IMR-90 (cell line): ENCODE results near the gene TNRC6C. TPM values are rescaled to one million over a fixed set of nuclear protein-coding genes. Genes with fewer than 3 reads are reported as not detected.

Experiments
- ATAC-seq: fragments of 200-7000 bp; cut with Tn5 transposase; 2 replicates; pipeline ENCODE4 v1.9.1; 2020; ENCODE audit warnings: low read depth, mild to moderate bottlenecking, moderate library complexity
- BruUV-seq: library from RNA; stranded (reverse); fragments of 400-500 nt; replicated peaks from 2 replicates; lab custom pipeline; 2021; lab: Mats Ljungman, UMichigan
- CTCF ChIA-PET: fragments of 300-600 bp; formaldehyde crosslinking; extraction: SDS; loops from one replicate; lab custom pipeline; 2021; ENCODE audit warnings: antibody characterized with exemption; lab: Yijun Ruan, JAX
- POLR2A ChIA-PET: fragments of 300-600 bp; sonication (Branson Sonifier 250); formaldehyde crosslinking; loops from one replicate; lab custom pipeline; 2022; ENCODE audit warnings: antibody characterized with exemption; ENCODE audit not compliant: unreplicated experiment; lab: Charles Lee
- DNase-seq: peaks from one replicate; pipeline ENCODE4 v3.0.0; 2013
- H2AFZ ChIP-seq: replicated peaks from 2 replicates; pipeline ENCODE3; 2013; ENCODE audit warnings: low read length, mild to moderate bottlenecking; ENCODE audit not compliant: poor library complexity
- H2AK5ac ChIP-seq: 2 replicates; pipeline ENCODE4 v1.6.1; 2013; ENCODE audit warnings: low read depth, low read length, inconsistent platforms
- H2AK9ac ChIP-seq: replicated peaks from 2 replicates; pipeline ENCODE3; 2013; ENCODE audit warnings: mild to moderate bottlenecking, low read depth, low read length, moderate library complexity; ENCODE audit not compliant: poor library complexity
- H2BK120ac ChIP-seq: 2 replicates; pipeline ENCODE4 v1.6.1; 2013; ENCODE audit warnings: low read depth, low read length, inconsistent platforms
- H2BK15ac ChIP-seq: 3 replicates; pipeline ENCODE4 v1.6.1; 2013; ENCODE audit warnings: low read depth, low read length, inconsistent platforms
- H2BK20ac ChIP-seq: 2 replicates; pipeline ENCODE4 v1.6.1; 2013; ENCODE audit warnings: low read depth, mild to moderate bottlenecking, inconsistent platforms, low read length, moderate library complexity
- H2BK5ac ChIP-seq: 2 replicates; pipeline ENCODE4 v1.6.1; 2013; ENCODE audit warnings: mild to moderate bottlenecking, low read depth, low read length, inconsistent platforms; ENCODE audit not compliant: poor library complexity, severe bottlenecking
- H3K14ac ChIP-seq: replicated peaks from 2 replicates; pipeline ENCODE4 v1.6.1; 2013; ENCODE audit warnings: low read depth, low read length, inconsistent platforms
- H3K18ac ChIP-seq: 2 replicates; pipeline ENCODE4 v1.6.1; 2013; ENCODE audit warnings: low read depth, low read length, control low read depth
- H3K23ac ChIP-seq: 2 replicates; pipeline ENCODE4 v1.6.1; 2013; ENCODE audit warnings: low read depth, low read length, inconsistent platforms
- H3K27ac ChIP-seq: 2 replicates; pipeline ENCODE4 v1.5.1; 2013; ENCODE audit warnings: mild to moderate bottlenecking, control low read depth, low read length; ENCODE audit not compliant: insufficient read depth
- H3K27me3 ChIP-seq: 2 replicates; pipeline ENCODE4 v1.6.1; 2013; ENCODE audit warnings: low read length; ENCODE audit not compliant: control insufficient read depth, insufficient read depth
- H3K36me3 ChIP-seq: 2 replicates; pipeline ENCODE4 v1.6.1; 2013; ENCODE audit warnings: low read length, mixed read lengths; ENCODE audit not compliant: control insufficient read depth, insufficient read depth
- H3K4ac ChIP-seq: 2 replicates; pipeline ENCODE4 v1.6.1; 2013; ENCODE audit warnings: low read depth, low read length, inconsistent platforms
- H3K4me1 ChIP-seq: 2 replicates; pipeline ENCODE4 v1.6.1; 2013; ENCODE audit warnings: low read length, mixed read lengths; ENCODE audit not compliant: control insufficient read depth, insufficient read depth
- H3K4me2 ChIP-seq: 2 replicates; pipeline ENCODE4 v1.6.1; 2013; ENCODE audit warnings: low read depth, mild to moderate bottlenecking, control low read depth, low read length, moderate library complexity
- H3K4me3 ChIP-seq: 2 replicates; pipeline ENCODE4 v1.5.1; 2013; ENCODE audit warnings: low read depth, mild to moderate bottlenecking, control low read depth, low read length, moderate library complexity; ENCODE audit not compliant: insufficient read depth
- H3K56ac ChIP-seq: 2 replicates; pipeline ENCODE4 v1.6.1; 2013; ENCODE audit warnings: low read length, inconsistent platforms; ENCODE audit not compliant: insufficient read depth; ENCODE audit errors: extremely low read depth
- H3K79me1 ChIP-seq, 2 experiments: 2 replicates each; pipeline ENCODE4 v1.6.1; 2013; ENCODE audit warnings: low read length in 2 of 2, inconsistent platforms in 1 of 2, low read depth in 1 of 2
- H3K9ac ChIP-seq: 2 replicates; pipeline ENCODE4 v1.6.1; 2013; ENCODE audit warnings: low read depth, low read length, control low read depth
- H3K9me1 ChIP-seq: 2 replicates; pipeline ENCODE4 v1.6.1; 2013; ENCODE audit warnings: low read length, inconsistent platforms; ENCODE audit not compliant: insufficient read depth
- H3K9me3 ChIP-seq: 2 replicates; pipeline ENCODE4 v1.6.1; 2013; ENCODE audit warnings: low read length; ENCODE audit not compliant: control insufficient read depth, insufficient read depth
- H4K20me1 ChIP-seq: 2 replicates; pipeline ENCODE4 v1.6.1; 2013; ENCODE audit warnings: low read length, inconsistent platforms; ENCODE audit not compliant: insufficient read depth
- H4K5ac ChIP-seq: 2 replicates; pipeline ENCODE4 v1.6.1; 2013; ENCODE audit warnings: mild to moderate bottlenecking, low read depth, low read length, control low read depth
- H4K8ac ChIP-seq, 2 experiments: 2 replicates each; pipeline ENCODE4 v1.6.1; 2013; ENCODE audit warnings: low read depth in 2 of 2, low read length in 2 of 2, control low read depth in 1 of 2, inconsistent platforms in 1 of 2
- H4K91ac ChIP-seq: 2 replicates; pipeline ENCODE4 v1.6.1; 2013; ENCODE audit warnings: low read depth, low read length, inconsistent platforms; ENCODE audit not compliant: insufficient read depth
- BHLHE40 ChIP-seq: fragments of 150-350 bp; IDR thresholded peaks from 2 replicates; pipeline ENCODE4 v1.6.1; 2016; ENCODE audit warnings: mild to moderate bottlenecking, low read depth, low read length
- dilution Hi-C: fragments of 300-500 bp; cut with HindIII; formaldehyde crosslinking; loops from one replicate; pipeline ENCODE4 v1.14.3; 2018; ENCODE audit warnings: low sequenced_read_pairs; ENCODE audit not compliant: unreplicated experiment
- in situ Hi-C: fragments of 300-500 bp; cut with MboI; formaldehyde crosslinking; loops from 3 replicates; pipeline ENCODE4 v1.14.3; 2019; ENCODE audit warnings: low sequenced_read_pairs, inconsistent platforms, mixed read lengths
- intact Hi-C: fragments of 100-400 bp; cut with micrococcal nuclease; formaldehyde crosslinking; loops from 2 replicates; pipeline ENCODE4 v1.10.0; 2022
- polyA plus RNA-seq, 3 experiments: library from polyadenylated mRNA; depleted of rRNA; stranded (reverse); fragments of >200 nt; gene quantifications; 2 replicates each; pipeline ENCODE4 v1.2.3, GENCODE V29; 2012; ENCODE audit warnings: low replicate concordance in 1 of 3
- total RNA-seq: library from RNA; depleted of rRNA; stranded (reverse); fragments of >200 nt; gene quantifications from 2 replicates; pipeline ENCODE4 v1.2.3, GENCODE V29; 2012

Gene TNRC6C
- total and polyA plus RNA-seq, 2 of the 4 experiments (the other 2 are of a cell fraction) = 1.6 to 2.7 TPM

- no peak overlapping the region for H3K27ac ChIP-seq
- no peak overlapping the region for H3K4me2 ChIP-seq
- POLR2A ChIA-PET = no interaction called here
- H4K5ac ChIP-seq = no peak overlapping the region
- no peak overlapping the region for H2AK5ac ChIP-seq
- no peak overlapping the region for H2BK120ac ChIP-seq
- no peaks in the 10 kb centered on the region for H3K27me3 ChIP-seq
- peaks cover 6% of the 10 kb centered on the region for H3K4me1 ChIP-seq
- no peak for TF ChIP-seq BHLHE40
- CTCF ChIA-PET = interaction anchor here (0.8 kb wide), 1 partner anchor 43 kb away, joined by 3 read pairs; no protein-coding TSS in a partner anchor
- H3K79me1 ChIP-seq = peaks cover 0 to 18% of the 10 kb centered on the region in 2 experiments; a peak in 2 of 4 replicates
- no peak overlapping the region for H2BK15ac ChIP-seq
- no peak for ATAC-seq
- H3K14ac ChIP-seq = no peak overlapping the region
- in situ Hi-C loops (no loop called here), dilution Hi-C loops (no loop called here), intact Hi-C loops (no loop called here)
- no peak overlapping the region for H4K91ac ChIP-seq
- H3K56ac ChIP-seq = no peak overlapping the region
- H3K23ac ChIP-seq = no peak overlapping the region
- H3K36me3 ChIP-seq = peaks cover 7% of the 10 kb centered on the region
- no TSS peak for BruUV-seq
- no peak overlapping the region for H2AFZ ChIP-seq
- no peak overlapping the region for H3K9ac ChIP-seq
- H4K8ac ChIP-seq = no peak overlapping the region
- no peaks in the 10 kb centered on the region for H3K9me3 ChIP-seq
- no peak overlapping the region for H3K18ac ChIP-seq
- H3K9me1 ChIP-seq = peaks cover 5% of the 10 kb centered on the region; the same call in 1 of the 2 replicates
- DNase-seq = no peak
- no peak overlapping the region for H2AK9ac ChIP-seq
- no peak overlapping the region for H2BK5ac ChIP-seq
- peaks cover 5% of the 10 kb centered on the region; the same call in 1 of the 2 replicates for H4K20me1 ChIP-seq
- H3K4me3 ChIP-seq = no peak overlapping the region
- H3K4ac ChIP-seq = no peak overlapping the region
- H2BK20ac ChIP-seq = no peak overlapping the region
Observed at GRCh38 chr17:78063489-78063888, 105.0 kb downstream of the TNRC6C start.
